Trophoblast cell (in vitro differentiated cells and primary cell): ENCODE data around the gene FAM24A.
"Not testable (repeated sequence)": the region's sequence is repeated elsewhere in the genome, so short reads cannot be mapped to it uniquely, and the experiment has no call there.

Source experiments
- DNase-seq, 2 donors: peaks; one replicate each; pipeline ENCODE4 v3.0.0-alpha.2; 2016
- H2AFZ ChIP-seq: 2 replicates; pipeline ENCODE4 v1.6.1; 2013; ENCODE audit warnings: low read length, moderate library complexity, mild to moderate bottlenecking; ENCODE audit not compliant: insufficient read depth, poor library complexity
- H2AK5ac ChIP-seq: 2 replicates; pipeline ENCODE4 v1.6.1; 2013; ENCODE audit warnings: mild to moderate bottlenecking, low read length
- H2BK120ac ChIP-seq: 2 replicates; pipeline ENCODE4 v1.6.1; 2013; ENCODE audit warnings: low read length, mild to moderate bottlenecking, moderate library complexity; ENCODE audit not compliant: insufficient read depth, poor library complexity
- H2BK12ac ChIP-seq: 2 replicates; pipeline ENCODE4 v1.6.1; 2013; ENCODE audit warnings: mild to moderate bottlenecking, low read length, moderate library complexity
- H2BK5ac ChIP-seq: 2 replicates; pipeline ENCODE4 v1.6.1; 2013; ENCODE audit warnings: low read length, low read depth, moderate library complexity, mild to moderate bottlenecking; ENCODE audit not compliant: poor library complexity
- H3K14ac ChIP-seq: 2 replicates; pipeline ENCODE4 v1.6.1; 2013; ENCODE audit warnings: mild to moderate bottlenecking, low read length
- H3K18ac ChIP-seq: 2 replicates; pipeline ENCODE4 v1.6.1; 2013; ENCODE audit warnings: mild to moderate bottlenecking, low read length
- H3K23ac ChIP-seq: 2 replicates; pipeline ENCODE4 v1.6.1; 2013; ENCODE audit warnings: low read length
- H3K27ac ChIP-seq: 2 replicates; pipeline ENCODE4 v1.5.1; 2013; ENCODE audit warnings: low read depth, mild to moderate bottlenecking, inconsistent platforms, low read length, moderate library complexity
- H3K27me3 ChIP-seq: 2 replicates; pipeline ENCODE4 v1.6.1; 2013; ENCODE audit warnings: inconsistent platforms, mild to moderate bottlenecking, low read length, moderate library complexity; ENCODE audit not compliant: insufficient read depth
- H3K36me3 ChIP-seq, 2 experiments: 1 replicate in 1 of 2; 2 replicates in 1 of 2; pipeline ENCODE4 v1.6.1; 2013; ENCODE audit warnings: low read length in 2 of 2, mild to moderate bottlenecking in 2 of 2, moderate library complexity in 1 of 2; ENCODE audit not compliant: insufficient read depth in 2 of 2, control insufficient read depth in 1 of 2
- H3K4ac ChIP-seq: 2 replicates; pipeline ENCODE4 v1.6.1; 2013; ENCODE audit warnings: low read depth, mild to moderate bottlenecking, low read length, moderate library complexity
- H3K4me1 ChIP-seq, 2 experiments: 1 replicate in 1 of 2; 2 replicates in 1 of 2; pipeline ENCODE4 v1.6.1; 2013; ENCODE audit warnings: low read length in 2 of 2, mild to moderate bottlenecking in 2 of 2, moderate library complexity in 1 of 2; ENCODE audit not compliant: insufficient read depth in 2 of 2, control insufficient read depth in 1 of 2
- H3K4me2 ChIP-seq: 2 replicates; pipeline ENCODE4 v1.6.1; 2013; ENCODE audit warnings: inconsistent platforms, mild to moderate bottlenecking, low read length, moderate library complexity
- H3K4me3 ChIP-seq: 2 replicates; pipeline ENCODE4 v1.5.1; 2013; ENCODE audit warnings: mild to moderate bottlenecking, low read depth, low read length, inconsistent platforms
- H3K79me1 ChIP-seq: one replicate; pipeline ENCODE4 v1.6.1; 2013; ENCODE audit warnings: low read length
- H3K79me2 ChIP-seq: 2 replicates; pipeline ENCODE4 v1.6.1; 2013; ENCODE audit warnings: low read length, mild to moderate bottlenecking; ENCODE audit not compliant: control insufficient read depth, insufficient read depth, poor library complexity
- H3K9ac ChIP-seq: 2 replicates; pipeline ENCODE4 v1.6.1; 2013; ENCODE audit warnings: mild to moderate bottlenecking, low read length
- H3K9me3 ChIP-seq: 2 replicates; pipeline ENCODE4 v1.6.1; 2013; ENCODE audit warnings: low read depth, mild to moderate bottlenecking, control low read depth, inconsistent platforms, low read length; ENCODE audit not compliant: insufficient read depth
- H4K12ac ChIP-seq: 2 replicates; pipeline ENCODE4 v1.6.1; 2013; ENCODE audit warnings: low read depth, mild to moderate bottlenecking, low read length, moderate library complexity
- H4K8ac ChIP-seq: 2 replicates; pipeline ENCODE4 v1.6.1; 2013; ENCODE audit warnings: low read depth, mild to moderate bottlenecking, low read length, moderate library complexity
- H4K91ac ChIP-seq: one replicate; pipeline ENCODE4 v1.6.1; 2013; ENCODE audit warnings: low read depth, mild to moderate bottlenecking, low read length, moderate library complexity
- WGBS: extraction: QIAGEN DNeasy Blood & Tissue Kit; methylation state at CpG from one replicate; pipeline ENCODE4 v1.1.7; 2013; ENCODE audit warnings: missing lambda C conversion rate; ENCODE audit not compliant: insufficient read length, insufficient coverage; ENCODE audit errors: extremely low coverage; 5-methylcytosine and 5-hydroxymethylcytosine counted together

FAM24A gene

DNA sequence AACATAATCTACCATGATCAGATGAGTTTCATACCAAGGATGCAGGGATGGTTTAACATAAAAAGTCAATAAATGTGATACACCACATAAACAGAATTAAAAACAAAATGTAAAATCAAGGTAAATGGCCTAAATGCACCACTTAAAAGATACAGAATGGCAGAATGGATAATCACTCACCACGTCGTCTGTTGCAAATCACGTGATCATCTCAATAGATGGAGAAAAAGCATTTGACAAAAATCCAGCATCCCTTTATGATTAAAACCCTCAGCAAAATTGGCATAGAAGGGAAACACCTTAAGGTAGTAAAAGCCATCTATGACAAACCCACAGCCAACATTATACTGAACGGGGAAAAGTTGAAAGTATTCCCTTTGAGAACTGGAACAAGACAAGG, 6.5 kb upstream of the FAM24A start:
- H3K27me3 ChIP-seq, H2BK12ac ChIP-seq, H2BK120ac ChIP-seq, H3K18ac ChIP-seq, H3K79me1 ChIP-seq, DNase-seq, H2BK5ac ChIP-seq, H3K79me2 ChIP-seq, H3K4ac ChIP-seq, H4K12ac ChIP-seq, H4K91ac ChIP-seq, H2AK5ac ChIP-seq, H3K9me3 ChIP-seq, H2AFZ ChIP-seq, H4K8ac ChIP-seq, H3K4me3 ChIP-seq, H3K9ac ChIP-seq, H3K23ac ChIP-seq, H3K4me2 ChIP-seq, H3K14ac ChIP-seq, H3K27ac ChIP-seq, H3K4me1 ChIP-seq, H3K36me3 ChIP-seq: not testable (repeated sequence)
- no CpG with 5 or more reads among the region's 4 CpGs for WGBS

GRCh38 chr10:122911889-122912484, 1.6 kb downstream of the FAM24A start:
- Histone ChIP-seq H3K4me1 (no peaks in the 10 kb centered on the region), H3K4me3 (no peak overlapping the region), H3K9ac (no peak overlapping the region), H3K4me2 (no peak overlapping the region), H3K79me1 (no peaks in the 10 kb centered on the region), H3K27me3 (no peaks in the 10 kb centered on the region), H3K14ac (no peak overlapping the region), H4K12ac (no peak overlapping the region), H4K91ac (no peak overlapping the region), H3K79me2 (no peaks in the 10 kb centered on the region), H3K36me3 (no peaks in the 10 kb centered on the region), H2BK12ac (no peak overlapping the region), H2BK120ac (no peak overlapping the region), H3K9me3 (no peaks in the 10 kb centered on the region), H3K4ac (no peak overlapping the region), H3K27ac (no peak overlapping the region), H4K8ac (no peak overlapping the region), H2AFZ (no peak overlapping the region), H2AK5ac (no peak overlapping the region), H2BK5ac (no peak overlapping the region), H3K18ac (no peak overlapping the region), H3K23ac (no peak overlapping the region)
- no CpG with 5 or more reads among the region's 5 CpGs for WGBS
- DNase-seq = peak; percentile 51 to 82

GRCh38 chr10:122915700-122916099, 5.3 kb downstream of the FAM24A start:
- no peak overlapping the region for H3K23ac ChIP-seq
- H3K18ac ChIP-seq = no peak overlapping the region
- H3K14ac ChIP-seq = no peak overlapping the region
- no peak overlapping the region for H2BK5ac ChIP-seq
- H3K27ac ChIP-seq = no peak overlapping the region
- no peak overlapping the region for H4K8ac ChIP-seq
- no peaks in the 10 kb centered on the region for H3K79me2 ChIP-seq
- no peak overlapping the region for H2BK12ac ChIP-seq
- WGBS = no CpG with 5 or more reads among the region's 2 CpGs
- H3K9me3 ChIP-seq = peaks cover 1% of the 10 kb centered on the region
- no peak overlapping the region for H3K4me3 ChIP-seq
- H2AFZ ChIP-seq = no peak overlapping the region
- no peaks in the 10 kb centered on the region for H3K27me3 ChIP-seq
- no peak overlapping the region for H3K9ac ChIP-seq
- no peak overlapping the region for H3K4me2 ChIP-seq
- no peak overlapping the region for H3K4ac ChIP-seq
- H2AK5ac ChIP-seq = no peak overlapping the region
- no peaks in the 10 kb centered on the region for H3K36me3 ChIP-seq
- H3K4me1 ChIP-seq = no peaks in the 10 kb centered on the region
- H3K79me1 ChIP-seq = no peaks in the 10 kb centered on the region
- no peak overlapping the region for H2BK120ac ChIP-seq
- H4K12ac ChIP-seq = no peak overlapping the region
- H4K91ac ChIP-seq = no peak overlapping the region
- DNase-seq = no peak

DNA sequence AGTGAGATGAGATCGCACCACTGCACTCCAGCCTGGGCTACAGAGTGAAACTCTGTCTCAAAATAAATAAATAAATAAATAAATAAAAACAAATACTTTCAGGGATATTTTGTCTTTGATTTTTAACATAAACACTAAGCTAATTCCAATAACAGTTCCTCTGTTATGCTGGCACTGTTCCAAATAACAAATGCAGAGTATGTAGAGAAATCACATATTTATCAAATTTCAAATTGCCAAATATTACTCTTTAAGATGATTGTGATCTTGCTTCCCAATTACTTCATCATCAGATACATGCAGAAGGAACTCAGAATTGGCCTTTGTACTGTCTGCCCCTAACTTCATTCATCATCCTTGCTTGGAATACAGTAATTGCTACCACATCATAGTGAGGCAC, 19.7 kb downstream of the FAM24A start:
- H3K4ac ChIP-seq = no peak overlapping the region
- no peak overlapping the region for H3K9ac ChIP-seq
- no peak overlapping the region for H3K4me3 ChIP-seq
- no peaks in the 10 kb centered on the region for H3K9me3 ChIP-seq
- H2BK120ac ChIP-seq = no peak overlapping the region
- no peaks in the 10 kb centered on the region for H3K36me3 ChIP-seq
- no peaks in the 10 kb centered on the region for H3K27me3 ChIP-seq
- no peaks in the 10 kb centered on the region for H3K79me1 ChIP-seq
- H4K12ac ChIP-seq = no peak overlapping the region
- no peak overlapping the region for H2AK5ac ChIP-seq
- H3K4me1 ChIP-seq = no peaks in the 10 kb centered on the region
- H3K27ac ChIP-seq = no peak overlapping the region
- no peak overlapping the region for H3K18ac ChIP-seq
- DNase-seq = no peak
- H3K23ac ChIP-seq = no peak overlapping the region
- H4K91ac ChIP-seq = no peak overlapping the region
- H2BK12ac ChIP-seq = no peak overlapping the region
- H2AFZ ChIP-seq = no peak overlapping the region
- WGBS = no CpG with 5 or more reads among the region's 1 CpG
- H4K8ac ChIP-seq = no peak overlapping the region
- H3K79me2 ChIP-seq = no peaks in the 10 kb centered on the region
- H3K4me2 ChIP-seq = no peak overlapping the region
- no peak overlapping the region for H2BK5ac ChIP-seq
- H3K14ac ChIP-seq = no peak overlapping the region
